Naive thymus-derived CD4-positive, alpha-beta T cell (primary cell): ENCODE results near the gene CELF2. TPM values are rescaled to one million over a fixed set of nuclear protein-coding genes. Genes with fewer than 3 reads are reported as not detected.

Experiments used
- ATAC-seq: fragments of 150-1000 bp; cut with Tn5 transposase; 2 replicates; pipeline ENCODE4 v1.10.0; 2021; ENCODE audit warnings: mild to moderate bottlenecking, moderate library complexity
- CTCF ChIA-PET: fragments of 350-600 bp; sonication (Branson Sonifier 250); formaldehyde crosslinking; loops from one replicate; lab custom pipeline; 2021; ENCODE audit warnings: antibody characterized with exemption; lab: Charles Lee
- POLR2A ChIA-PET: fragments of 350-600 bp; sonication (Branson Sonifier 250); formaldehyde crosslinking; loops from one replicate; lab custom pipeline; 2021; ENCODE audit warnings: antibody characterized with exemption, inconsistent platforms; lab: Charles Lee
- DNase-seq, 9 donors: peaks; one replicate each; pipeline versions ENCODE4 v3.0.0 to v3.0.0-alpha.2; 2020 to 2022; ENCODE audit warnings: mixed read lengths in 1 of 9
- H3K27ac ChIP-seq: one replicate; pipeline ENCODE4 v1.7.0; 2013; ENCODE audit warnings: mild to moderate bottlenecking, low read depth, low read length, moderate library complexity
- H3K27me3 ChIP-seq, 2 donors: one replicate each; pipeline ENCODE4 v1.7.0; 2013; ENCODE audit warnings: low read length in 2 of 2, mild to moderate bottlenecking in 2 of 2, moderate library complexity in 2 of 2; ENCODE audit not compliant: control insufficient read depth in 2 of 2, insufficient read depth in 2 of 2
- H3K36me3 ChIP-seq, 3 experiments: 1 replicate in 2 of 3; 2 replicates in 1 of 3; pipeline ENCODE4 v1.7.0; 2013; ENCODE audit warnings: low read length in 3 of 3, mild to moderate bottlenecking in 3 of 3, moderate library complexity in 1 of 3; ENCODE audit not compliant: insufficient read depth in 3 of 3, control insufficient read depth in 2 of 3
- H3K4me1 ChIP-seq, 2 donors: one replicate each; pipeline ENCODE4 v1.7.0; 2013; ENCODE audit warnings: low read length in 2 of 2, mild to moderate bottlenecking in 2 of 2, moderate library complexity in 1 of 2; ENCODE audit not compliant: control insufficient read depth in 2 of 2, insufficient read depth in 2 of 2
- H3K4me3 ChIP-seq: 2 replicates; pipeline ENCODE4 v1.7.0; 2013; ENCODE audit warnings: mild to moderate bottlenecking, low read length
- H3K9me3 ChIP-seq, 3 experiments: 1 replicate in 2 of 3; 2 replicates in 1 of 3; pipeline ENCODE4 v1.7.0; 2013; ENCODE audit warnings: low read length in 3 of 3; ENCODE audit not compliant: control insufficient read depth in 2 of 3
- H3K27ac Mint-ChIP-seq, 9 donors: one replicate each; pipeline ENCODE4 v1.8.0; 2020 to 2022; ENCODE audit warnings: mixed read lengths in 9 of 9, mild to moderate bottlenecking in 8 of 9, moderate library complexity in 5 of 9, inconsistent platforms in 2 of 9
- H3K27me3 Mint-ChIP-seq, 5 donors: one replicate each; pipeline ENCODE4 v1.8.0; 2021 to 2022; ENCODE audit warnings: mixed read lengths in 5 of 5, mild to moderate bottlenecking in 1 of 5
- H3K36me3 Mint-ChIP-seq, 5 donors: one replicate each; pipeline ENCODE4 v1.8.0; 2020 to 2022; ENCODE audit warnings: mixed read lengths in 5 of 5, mild to moderate bottlenecking in 3 of 5, inconsistent platforms in 1 of 5
- H3K4me1 Mint-ChIP-seq, 7 donors: one replicate each; pipeline ENCODE4 v1.8.0; 2020 to 2022; ENCODE audit warnings: mixed read lengths in 7 of 7, mild to moderate bottlenecking in 3 of 7, inconsistent platforms in 1 of 7
- H3K4me3 Mint-ChIP-seq, 10 donors: one replicate each; pipeline ENCODE4 v1.8.0; 2020 to 2022; ENCODE audit warnings: mild to moderate bottlenecking in 10 of 10, mixed read lengths in 10 of 10, moderate library complexity in 6 of 10, inconsistent platforms in 2 of 10
- H3K9me3 Mint-ChIP-seq, 11 donors: one replicate each; pipeline ENCODE4 v1.8.0; 2020 to 2022; ENCODE audit warnings: mixed read lengths in 11 of 11, mild to moderate bottlenecking in 4 of 11, inconsistent platforms in 1 of 11, moderate library complexity in 1 of 11
- intact Hi-C, 2 donors: fragments of 100-400 bp; cut with micrococcal nuclease; formaldehyde crosslinking; loops; one replicate each; pipeline ENCODE4 v1.15.1; 2023
- polyA plus RNA-seq, 2 donors: library from polyadenylated mRNA; unstranded; fragments of 300-500 nt; fragmentation: Illumina TruSeq; gene quantifications; one replicate each; pipeline ENCODE4 v1.2.3, GENCODE V29; 2021
- total RNA-seq, 6 experiments: library from RNA in 5 of 6; stranded (reverse) in 5 of 6; gene quantifications; 1 replicate in 5 of 6; 2 replicates in 1 of 6; pipeline ENCODE4 v1.2.3 and lab custom pipeline; 2021 to 2026

The CELF2 gene
- total and polyA plus RNA-seq, 7 experiments from 2014 or later = 135 to 207 (median 178) TPM

DNA sequence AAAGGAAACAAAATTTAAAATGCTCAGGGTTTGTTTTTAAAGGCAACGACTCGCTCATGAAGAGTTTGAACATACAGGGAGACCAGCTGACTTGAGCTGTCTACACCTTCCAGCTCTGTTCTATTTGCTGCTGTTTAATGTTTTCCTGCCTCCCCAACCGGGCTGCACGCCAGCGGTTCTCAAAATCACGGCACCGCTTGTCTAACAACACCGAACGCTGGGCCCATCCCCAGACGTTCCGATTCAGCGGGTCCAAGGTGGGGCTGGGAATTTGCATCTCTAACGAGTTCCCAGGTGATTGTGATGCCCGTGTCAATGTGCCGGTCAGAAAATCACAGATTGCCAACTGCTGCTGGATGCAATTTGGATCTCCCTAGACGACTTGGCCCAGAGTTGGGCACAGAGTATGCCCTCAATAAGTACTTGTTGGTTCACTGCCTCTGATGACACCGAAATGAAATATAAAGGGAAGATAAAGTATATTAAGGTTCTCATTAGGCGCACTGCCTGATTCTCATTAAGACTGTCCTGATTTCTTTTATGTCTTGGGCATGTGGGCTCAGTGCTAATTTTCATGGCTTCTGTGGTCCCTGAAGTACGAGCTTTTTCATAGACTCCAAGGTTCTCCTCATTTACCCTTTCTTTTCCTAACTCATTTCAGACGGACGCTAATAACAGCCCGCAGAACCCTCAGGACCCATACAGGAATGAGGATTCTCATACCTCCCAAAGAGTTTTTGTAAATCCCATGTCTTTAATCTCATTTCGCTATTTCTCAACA is 28.5 kb downstream of the CELF2 start:
- no peak for DNase-seq
- H3K4me3 ChIP-seq = no peak overlapping the region
- H3K27ac Mint-ChIP-seq = no peak overlapping the region
- H3K36me3 Mint-ChIP-seq = no peaks in the 10 kb centered on the region
- intact Hi-C loops = no loop called here
- no peak overlapping the region for H3K4me3 Mint-ChIP-seq
- no peak overlapping the region for H3K27ac ChIP-seq
- peaks cover 0 to 11% (median 4%) of the 10 kb centered on the region in 7 donors for H3K4me1 Mint-ChIP-seq
- no peak for ATAC-seq
- H3K9me3 ChIP-seq = no peaks in the 10 kb centered on the region
- no peaks in the 10 kb centered on the region for H3K9me3 Mint-ChIP-seq
- ChIA-PET CTCF (no interaction called here), POLR2A (interaction anchor here (1.0 kb wide), 1 partner anchor 99 kb away, joined by 4 read pairs; no protein-coding TSS in a partner anchor)
- no peaks in the 10 kb centered on the region for H3K4me1 ChIP-seq
- peaks cover 0 to 63% (median 9%) of the 10 kb centered on the region in 5 donors for H3K27me3 Mint-ChIP-seq
- no peaks in the 10 kb centered on the region for H3K36me3 ChIP-seq
- H3K27me3 ChIP-seq = no peaks in the 10 kb centered on the region

DNA sequence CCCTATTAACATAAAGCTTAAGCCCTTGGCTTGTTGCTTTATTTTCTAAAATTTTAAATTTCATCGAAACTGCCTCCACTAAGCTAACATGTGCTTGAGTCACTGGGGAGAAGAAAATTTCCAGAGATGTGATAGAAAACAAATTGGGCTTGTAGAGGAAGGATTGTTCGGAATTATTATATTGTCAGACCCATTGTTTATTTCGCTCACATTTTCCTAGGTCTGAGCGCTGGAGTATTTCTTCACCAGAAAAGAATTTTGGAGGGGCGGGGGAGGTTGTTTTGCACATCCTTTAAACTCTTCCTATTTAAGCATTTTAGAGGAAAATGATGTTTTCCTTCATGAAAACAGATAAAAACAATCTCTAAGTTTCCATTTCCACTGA is 29.1 kb downstream of the CELF2 start:
- Histone ChIP-seq H3K27ac (no peak overlapping the region), H3K9me3 (no peaks in the 10 kb centered on the region), H3K4me3 (no peak overlapping the region), H3K4me1 (no peaks in the 10 kb centered on the region), H3K27me3 (no peaks in the 10 kb centered on the region), H3K36me3 (no peaks in the 10 kb centered on the region)
- H3K36me3 Mint-ChIP-seq = no peaks in the 10 kb centered on the region
- H3K9me3 Mint-ChIP-seq = no peaks in the 10 kb centered on the region
- no peak overlapping the region for H3K4me3 Mint-ChIP-seq
- DNase-seq (no peak), ATAC-seq (no peak)
- intact Hi-C loops = no loop called here
- H3K4me1 Mint-ChIP-seq = peaks cover 0 to 14% (median 5%) of the 10 kb centered on the region in 7 donors
- CTCF ChIA-PET = no interaction called here
- POLR2A ChIA-PET = interaction anchor here (1.0 kb wide), 1 partner anchor 98 kb away, joined by 4 read pairs; no protein-coding TSS in a partner anchor
- H3K27ac Mint-ChIP-seq = no peak overlapping the region
- peaks cover 0 to 58% (median 9%) of the 10 kb centered on the region in 5 donors for H3K27me3 Mint-ChIP-seq

DNA sequence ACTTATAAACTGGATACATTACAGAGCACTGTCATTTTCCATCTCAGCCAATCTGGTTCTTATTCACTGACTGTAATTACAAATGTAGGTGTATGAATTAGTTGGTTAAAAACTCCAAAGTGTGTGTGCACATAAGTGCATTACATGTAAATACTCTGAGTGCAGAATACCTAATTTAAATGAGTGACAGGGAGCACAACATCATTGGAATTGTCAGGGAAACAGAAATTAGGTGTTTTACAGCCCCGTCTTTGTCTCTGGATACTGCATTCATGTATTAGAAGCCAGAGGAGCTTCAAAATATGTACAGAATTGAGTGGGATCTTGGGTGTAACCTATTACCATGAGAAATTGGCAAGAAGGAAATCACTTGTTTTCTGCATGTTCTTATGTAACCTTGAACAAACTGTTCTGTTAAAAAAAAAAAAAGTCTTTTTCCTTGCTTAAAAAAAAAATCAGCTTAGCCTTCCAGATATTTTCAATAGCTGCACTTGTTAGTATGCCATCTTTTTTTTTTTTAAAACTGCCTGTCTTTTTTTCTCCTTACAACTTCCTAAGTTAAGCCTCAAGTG is 31.1 kb downstream of the CELF2 start:
- no peak for ATAC-seq
- Histone ChIP-seq H3K36me3 (no peaks in the 10 kb centered on the region), H3K27ac (no peak overlapping the region), H3K4me3 (no peak overlapping the region), H3K9me3 (no peaks in the 10 kb centered on the region), H3K4me1 (no peaks in the 10 kb centered on the region), H3K27me3 (no peaks in the 10 kb centered on the region)
- Mint-ChIP-seq H3K36me3 (no peaks in the 10 kb centered on the region), H3K4me3 (no peak overlapping the region), H3K4me1 (peaks cover 0 to 14% (median 4%) of the 10 kb centered on the region in 7 donors), H3K27ac (no peak overlapping the region), H3K9me3 (no peaks in the 10 kb centered on the region), H3K27me3 (peaks cover 0 to 53% (median 8%) of the 10 kb centered on the region in 5 donors)
- no peak for DNase-seq
- ChIA-PET POLR2A (no interaction called here), CTCF (no interaction called here)
- intact Hi-C loops = no loop called here

DNA sequence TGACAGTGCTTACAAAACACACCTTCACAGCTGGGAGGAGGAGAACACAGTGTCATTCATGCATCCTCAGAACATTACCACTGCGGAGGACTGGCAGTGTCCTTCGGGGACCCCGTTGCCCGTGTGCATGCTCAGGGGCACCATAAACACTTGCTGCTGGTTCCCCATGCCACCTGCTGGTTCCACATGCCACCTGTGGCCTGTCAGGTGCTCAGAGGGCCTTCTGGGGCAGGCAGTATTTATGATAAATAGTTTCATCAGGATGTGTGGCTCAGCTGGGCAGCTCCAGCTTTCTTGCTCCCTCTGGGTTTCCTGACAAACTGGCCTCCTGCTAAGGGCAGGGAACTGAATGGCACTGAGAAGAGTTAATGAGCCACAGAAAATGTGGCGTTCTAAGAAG is 32.1 kb downstream of the CELF2 start:
- DNase-seq = no peak
- H3K36me3 ChIP-seq = no peaks in the 10 kb centered on the region
- Mint-ChIP-seq H3K4me1 (peaks cover 0 to 11% (median 0%) of the 10 kb centered on the region in 7 donors), H3K4me3 (no peak overlapping the region), H3K27ac (no peak overlapping the region), H3K27me3 (peaks cover 0 to 55% (median 4%) of the 10 kb centered on the region in 5 donors), H3K9me3 (no peaks in the 10 kb centered on the region), H3K36me3 (no peaks in the 10 kb centered on the region)
- H3K27me3 ChIP-seq = no peaks in the 10 kb centered on the region
- no peak overlapping the region for H3K4me3 ChIP-seq
- ATAC-seq = no peak
- POLR2A ChIA-PET = interaction anchor here (0.6 kb wide), 1 partner anchor 110 kb away, joined by 3 read pairs; no protein-coding TSS in a partner anchor
- H3K9me3 ChIP-seq = no peaks in the 10 kb centered on the region
- CTCF ChIA-PET = no interaction called here
- intact Hi-C loops = no loop called here
- H3K27ac ChIP-seq = no peak overlapping the region
- no peaks in the 10 kb centered on the region for H3K4me1 ChIP-seq

DNA sequence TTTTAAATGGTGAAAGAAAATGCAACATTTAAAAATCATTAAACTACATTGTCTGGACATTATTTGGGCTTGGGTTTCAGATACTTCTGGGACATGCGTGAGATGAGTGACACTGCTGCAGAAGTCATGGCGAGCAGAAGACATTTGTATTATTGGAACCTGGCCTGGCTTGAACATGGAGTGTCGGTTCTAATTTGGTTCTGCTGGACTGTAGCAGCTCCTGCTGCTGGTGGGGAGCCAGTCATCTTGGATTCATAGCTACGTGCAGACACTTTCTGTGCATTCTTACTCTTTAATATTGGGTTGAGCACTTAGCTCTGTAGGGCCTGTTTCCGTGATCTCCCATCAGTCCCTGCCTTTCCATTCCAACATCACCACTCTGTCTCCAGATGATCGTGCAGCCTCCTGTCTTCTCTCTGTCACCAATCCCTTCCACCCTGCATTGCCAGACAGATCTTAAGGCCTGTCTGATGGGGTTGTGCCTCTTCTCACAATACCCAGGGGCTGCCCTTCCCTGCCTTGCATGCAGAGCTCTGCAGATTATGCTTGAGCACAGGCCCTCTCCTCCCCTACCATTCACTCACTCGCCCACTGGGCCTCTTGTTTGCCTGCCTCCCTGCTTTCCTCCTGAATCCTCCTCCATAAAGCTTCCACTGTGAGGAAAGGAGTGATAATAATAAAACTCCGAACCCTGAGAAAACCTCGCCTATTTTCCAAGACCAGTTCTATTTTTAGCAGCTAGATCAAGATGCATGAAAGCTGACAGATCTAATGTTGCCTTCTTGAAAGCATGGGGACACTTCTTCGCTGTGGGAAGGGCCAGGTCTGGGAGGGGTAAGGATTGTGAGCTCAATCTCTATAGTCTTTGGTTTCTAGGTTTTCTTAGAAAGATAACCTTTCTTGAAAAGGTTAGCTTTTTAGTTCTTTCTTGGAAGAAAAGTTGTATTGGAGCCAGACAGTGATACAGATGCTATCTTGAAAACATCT is 32.9 kb downstream of the CELF2 start:
- peaks cover 0 to 49% (median 4%) of the 10 kb centered on the region in 5 donors for H3K27me3 Mint-ChIP-seq
- ChIA-PET CTCF (interaction anchor here (0.8 kb wide), 1 partner anchor 19 kb away, joined by 4 read pairs; no protein-coding TSS in a partner anchor), POLR2A (no interaction called here)
- H3K27ac ChIP-seq = no peak overlapping the region
- no peaks in the 10 kb centered on the region for H3K9me3 Mint-ChIP-seq
- peaks cover 0 to 11% (median 0%) of the 10 kb centered on the region in 7 donors for H3K4me1 Mint-ChIP-seq
- no peak overlapping the region for H3K4me3 ChIP-seq
- intact Hi-C loops = no loop called here
- H3K4me1 ChIP-seq = no peaks in the 10 kb centered on the region
- peak overlapping the region in 1 of 9 donors; percentile 15 for H3K27ac Mint-ChIP-seq
- no peak for DNase-seq
- H3K4me3 Mint-ChIP-seq = no peak overlapping the region
- ATAC-seq = no peak
- H3K36me3 Mint-ChIP-seq = no peaks in the 10 kb centered on the region
- H3K27me3 ChIP-seq = no peaks in the 10 kb centered on the region
- no peaks in the 10 kb centered on the region for H3K9me3 ChIP-seq
- no peaks in the 10 kb centered on the region for H3K36me3 ChIP-seq

DNA sequence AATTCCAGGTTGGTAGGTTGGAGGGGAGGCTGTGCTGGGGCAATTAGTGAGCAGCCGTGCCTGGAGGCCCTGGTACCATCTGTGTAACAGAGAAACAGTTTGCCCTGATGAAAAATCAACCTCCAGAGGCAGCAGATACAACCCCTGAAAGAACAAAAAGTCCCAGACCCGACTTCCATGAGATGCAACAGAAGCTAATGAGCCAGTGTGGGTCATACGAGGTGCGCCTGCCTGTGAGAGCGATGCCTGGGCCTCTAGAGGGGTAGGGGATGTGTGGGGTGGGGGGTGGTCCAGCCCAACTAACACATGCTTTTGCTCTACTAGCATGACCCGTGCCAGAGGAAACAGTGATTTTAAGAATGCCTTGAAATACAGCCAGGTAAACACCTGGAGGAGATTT is 39.3 kb downstream of the CELF2 start:
- Mint-ChIP-seq H3K27ac (no peak overlapping the region), H3K4me3 (no peak overlapping the region), H3K4me1 (peaks cover 0 to 6% (median 0%) of the 10 kb centered on the region in 7 donors), H3K9me3 (no peaks in the 10 kb centered on the region), H3K27me3 (peaks cover 0 to 34% (median 5%) of the 10 kb centered on the region in 5 donors), H3K36me3 (peaks cover 0 to 5% (median 0%) of the 10 kb centered on the region in 5 donors)
- no peaks in the 10 kb centered on the region for H3K36me3 ChIP-seq
- ChIA-PET CTCF (no interaction called here), POLR2A (no interaction called here)
- no peaks in the 10 kb centered on the region for H3K9me3 ChIP-seq
- no peaks in the 10 kb centered on the region for H3K4me1 ChIP-seq
- no peak for ATAC-seq
- intact Hi-C loops = no loop called here
- H3K27me3 ChIP-seq = no peaks in the 10 kb centered on the region
- H3K4me3 ChIP-seq = no peak overlapping the region
- no peak overlapping the region for H3K27ac ChIP-seq
- DNase-seq = no peak
